Nephron (organoid): ENCODE measurements around the gene BMAL1.

Experiments
- H3K27ac Mint-ChIP-seq, 3 experiments: 2 replicates each; pipeline ENCODE4 v1.8.0; 2020; ENCODE audit warnings: mixed read lengths in 3 of 3, mild to moderate bottlenecking in 2 of 3, moderate library complexity in 1 of 3
- H3K27me3 Mint-ChIP-seq: 2 replicates; pipeline ENCODE4 v1.8.0; 2021; ENCODE audit warnings: low read depth, mild to moderate bottlenecking, moderate library complexity, mixed read lengths
- H3K36me3 Mint-ChIP-seq: 2 replicates; pipeline ENCODE4 v1.8.0; 2020; ENCODE audit warnings: low read depth, mixed read lengths
- H3K4me1 Mint-ChIP-seq: 2 replicates; pipeline ENCODE4 v1.8.0; 2020; ENCODE audit warnings: mixed read lengths
- H3K4me3 Mint-ChIP-seq, 3 experiments: 2 replicates each; pipeline ENCODE4 v1.8.0; 2020; ENCODE audit warnings: mild to moderate bottlenecking in 3 of 3, mixed read lengths in 3 of 3, moderate library complexity in 2 of 3
- H3K9me3 Mint-ChIP-seq: 2 replicates; pipeline ENCODE4 v1.8.0; 2020; ENCODE audit warnings: mixed read lengths
- CTCF ChIP-seq, 3 experiments: fragments of 200-600 bp; sonication (generic); IDR thresholded peaks; one replicate each; pipeline ENCODE4 v1.5.0; 2021; ENCODE audit warnings: antibody characterized with exemption in 3 of 3; ENCODE audit not compliant: unreplicated experiment in 3 of 3

Gene BMAL1

GRCh38 chr11:13321431-13321830 lies 43.8 kb downstream of the BMAL1 start:
- Mint-ChIP-seq H3K9me3 (no peaks in the 10 kb centered on the region), H3K27me3 (no peaks in the 10 kb centered on the region), H3K4me3 (no peak overlapping the region), H3K27ac (no peak overlapping the region), H3K36me3 (no peaks in the 10 kb centered on the region), H3K4me1 (peaks cover 15% of the 10 kb centered on the region)
- TF ChIP-seq CTCF (IDR thresholded peaks at IDR 0.05; ENCODE audit: unreplicated experiment in 3 of 3): no peak

GRCh38 chr11:13324141-13324540 lies 46.6 kb downstream of the BMAL1 start:
- Mint-ChIP-seq H3K27ac (peak overlapping the region; percentile 1 to 85 (median 84)), H3K9me3 (no peaks in the 10 kb centered on the region), H3K4me1 (peaks cover 20% of the 10 kb centered on the region), H3K4me3 (no peak overlapping the region), H3K36me3 (no peaks in the 10 kb centered on the region), H3K27me3 (no peaks in the 10 kb centered on the region)
- no peak for TF ChIP-seq CTCF (IDR thresholded peaks at IDR 0.05; ENCODE audit: unreplicated experiment in 3 of 3)

- no peak for TF ChIP-seq CTCF (IDR thresholded peaks at IDR 0.05; ENCODE audit: unreplicated experiment in 3 of 3)
- H3K9me3 Mint-ChIP-seq: no peaks in the 10 kb centered on the region
- H3K4me1 Mint-ChIP-seq: peaks cover 21% of the 10 kb centered on the region
- H3K36me3 Mint-ChIP-seq: no peaks in the 10 kb centered on the region
- H3K27ac Mint-ChIP-seq: peak overlapping the region; percentile 1 to 85 (median 84)
- peaks cover 3% of the 10 kb centered on the region for H3K27me3 Mint-ChIP-seq
- H3K4me3 Mint-ChIP-seq: no peak overlapping the region
These were observed 47.1 kb downstream of the BMAL1 start for GRCh38 chr11:13324709-13325108.

GRCh38 chr11:13327421-13327820 lies 49.8 kb downstream of the BMAL1 start:
- Mint-ChIP-seq H3K9me3 (no peaks in the 10 kb centered on the region), H3K27me3 (peaks cover 7% of the 10 kb centered on the region), H3K27ac (peak overlapping the region in 2 of 3 experiments; percentile 37 to 48), H3K4me3 (no peak overlapping the region), H3K36me3 (no peaks in the 10 kb centered on the region), H3K4me1 (peaks cover 26% of the 10 kb centered on the region)
- TF ChIP-seq CTCF (IDR thresholded peaks at IDR 0.05; ENCODE audit: unreplicated experiment in 3 of 3): no peak

- Mint-ChIP-seq H3K27ac (peak overlapping the region in 1 of 3 experiments; percentile 61), H3K4me1 (peaks cover 26% of the 10 kb centered on the region), H3K36me3 (no peaks in the 10 kb centered on the region), H3K9me3 (no peaks in the 10 kb centered on the region), H3K27me3 (peaks cover 7% of the 10 kb centered on the region), H3K4me3 (no peak overlapping the region)
- TF ChIP-seq CTCF (IDR thresholded peaks at IDR 0.05; ENCODE audit: unreplicated experiment in 3 of 3): no peak
These were observed 50.7 kb downstream of the BMAL1 start for GRCh38 chr11:13328286-13328685.

GRCh38 chr11:13329670-13330356 lies 52.2 kb downstream of the BMAL1 start:
- Mint-ChIP-seq H3K36me3 (no peaks in the 10 kb centered on the region), H3K27me3 (peaks cover 7% of the 10 kb centered on the region), H3K4me1 (peaks cover 21% of the 10 kb centered on the region), H3K9me3 (no peaks in the 10 kb centered on the region), H3K27ac (no peak overlapping the region), H3K4me3 (no peak overlapping the region)
- no peak for TF ChIP-seq CTCF (IDR thresholded peaks at IDR 0.05; ENCODE audit: unreplicated experiment in 3 of 3)
